Measurements from ENCODE around the gene CTNND1. TPM values are rescaled to one million over a fixed set of nuclear protein-coding genes. Genes with fewer than 3 reads are reported as not detected.

Gene CTNND1
- total and polyA plus RNA-seq, 10 of the 15 experiments (the other 5 are each of a cell fraction or from before 2014, with no cell fraction given): 4.7 to 70.0 (median 30.0) TPM

- SMC1A ChIA-PET (ENCODE audit: uncharacterized antibody, unreplicated experiment): interaction anchor here (0.7 to 13.0 kb wide), 3 partner anchors 8 to 30 kb away, joined by 3 to 197 read pairs (median 6); partner anchors contain the start of gene CTNND1
- Histone ChIP-seq H2AFZ (ENCODE audit: control insufficient read depth, low read depth, low read length) (no peak overlapping the region), H3K27me3 (replicated peaks in 1 of 2; ENCODE audit: control insufficient read depth in 2 of 2, insufficient read depth in 2 of 2, low read length in 1 of 2) (no peaks in the 10 kb centered on the region), H3K4me1 (ENCODE audit: control insufficient read depth, insufficient read depth, low read length) (peaks cover 39% of the 10 kb centered on the region), H3K9me3 (replicated peaks; ENCODE audit: control insufficient read depth, insufficient read depth, low read length) (no peaks in the 10 kb centered on the region), H3K27ac (ENCODE audit: control insufficient read depth, insufficient read depth) (peak overlapping the region; percentile 52), H3K9ac (ENCODE audit: control insufficient read depth, insufficient read depth, low read length) (peak overlapping the region; percentile 48), H3K4me3 (no peak overlapping the region), H3K4me2 (ENCODE audit: control insufficient read depth, insufficient read depth) (peak overlapping the region; percentile 58), H3K36me3 (ENCODE audit: control insufficient read depth in 2 of 2, insufficient read depth in 2 of 2, low read length in 1 of 2) (peaks cover 8 to 12% of the 10 kb centered on the region in 2 experiments; a peak in 3 of 4 replicates), H3K79me2 (ENCODE audit: control insufficient read depth, insufficient read depth, low read length) (peaks cover 56% of the 10 kb centered on the region), H4K20me1 (ENCODE audit: control insufficient read depth, insufficient read depth) (no peaks in the 10 kb centered on the region)
- ATAC-seq (peak; percentile 27), DNase-seq (ENCODE audit: low read depth, low spot score) (no peak), FAIRE-seq (no peak)
- in situ Hi-C loops (cut with MboI) (no loop called here), intact Hi-C loops (cut with micrococcal nuclease; ENCODE audit: unreplicated experiment) (loop anchor here (2.0 kb wide), 2 partner anchors 30 to 126 kb away; no protein-coding TSS in a partner anchor)
- RAD21 ChIA-PET (ENCODE audit: unreplicated experiment): interaction anchor here (3.4 kb wide), 1 partner anchor 29 kb away, joined by 26 read pairs; the partner anchor contains the start of gene CTNND1
- no TSS peak for BruUV-seq (replicated peaks)
- CTCF ChIA-PET: interaction anchor here (0.7 to 2.1 kb wide), 8 partner anchors 9 to 299 kb away, joined by 3 to 8 read pairs (median 4); partner anchors contain the start of genes BTBD18 and CTNND1
- POLR2A ChIA-PET: interaction anchor here (0.7 to 2.9 kb wide), 5 partner anchors 30 to 230 kb away, joined by 3 to 12 read pairs (median 6); partner anchors contain the start of genes CTNND1 and SELENOH
- TF ChIP-seq ETV6 (conservative IDR thresholded peaks at IDR 0.05 in 1 of 2, IDR thresholded peaks at IDR 0.05 in 1 of 2; ENCODE audit: borderline replicate concordance in 1 of 2, low read depth in 1 of 2): peak in 1 of 2 experiments; percentile 16; a peak in 1 of 4 replicates
- peak; percentile 73 for TF ChIP-seq IKZF1 (conservative IDR thresholded peaks at IDR 0.05)
- peak; percentile 40; the same call in 1 of the 2 replicates for TF ChIP-seq ZNF384 (IDR thresholded peaks at IDR 0.05; ENCODE audit: borderline replicate concordance, low read depth, low read length)
- peak; percentile 83 for TF ChIP-seq EED (IDR thresholded peaks at IDR 0.05; ENCODE audit: low read depth)
- TF ChIP-seq GATAD2B (conservative IDR thresholded peaks at IDR 0.05; ENCODE audit: low read depth): 0 out of 2 replicates have a peak, but pooled peaks have one; percentile 20
- 0 out of 2 replicates have a peak, but pooled peaks have one; percentile 22 for TF ChIP-seq ATF2 (IDR thresholded peaks at IDR 0.05; ENCODE audit: low read length)
- TF ChIP-seq SPI1 (IDR thresholded peaks at IDR 0.05; ENCODE audit: borderline replicate concordance, insufficient read depth, low read depth, low read length): peak; percentile 61
- TF ChIP-seq SIN3A (IDR thresholded peaks at IDR 0.05; ENCODE audit: low read depth, low read length): no peak
- no peak for TF ChIP-seq NR2F1 (conservative IDR thresholded peaks at IDR 0.05)
- peak; percentile 86 for TF ChIP-seq RUNX3 (IDR thresholded peaks at IDR 0.05; ENCODE audit: low read length)
- peak; percentile 77 for TF ChIP-seq RELB (IDR thresholded peaks at IDR 0.05; ENCODE audit: low read depth)
- TF ChIP-seq USF1 (IDR thresholded peaks at IDR 0.05; ENCODE audit: borderline replicate concordance, extremely low read length, insufficient read depth, low read depth, low read length): no peak
- TF ChIP-seq IKZF2 (IDR thresholded peaks at IDR 0.05): peak; percentile 61 to 69
- TF ChIP-seq POU2F2 (IDR thresholded peaks at IDR 0.05; ENCODE audit: borderline replicate concordance, low read depth, low read length): no peak
Measured at GRCh38 chr11:57792870-57793269, 31.3 kb downstream of the CTNND1 start.

All from GM12878 (cell line).